SK-N-SH (cell line): ENCODE measurements around the gene POLR2J.

Source experiments
- CHD2 ChIP-seq: fragments of 150-350 bp; IDR thresholded peaks from 2 replicates; pipeline ENCODE4 v1.6.1; 2018; ENCODE audit warnings: low read length; ENCODE audit not compliant: partially characterized antibody
- CTCF ChIP-seq: fragments of 200-600 bp; sonication (generic); IDR thresholded peaks from 2 replicates; pipeline ENCODE4 v1.6.1; 2017; ENCODE audit warnings: antibody characterized with exemption, mild to moderate bottlenecking, moderate library complexity
- ELF1 ChIP-seq: IDR thresholded peaks from 2 replicates; pipeline ENCODE4 v1.4.0; 2012
- EP300 ChIP-seq, 2 experiments: IDR thresholded peaks; 2 replicates each; pipeline versions ENCODE4 v1.4.0 to v1.6.1; 2012; ENCODE audit warnings: borderline replicate concordance in 1 of 2, low read depth in 1 of 2, low read length in 1 of 2
- EZH2phosphoT487 ChIP-seq: fragments of 200-600 bp; sonication (generic); IDR thresholded peaks from 2 replicates; pipeline ENCODE4 v1.6.1; 2017; ENCODE audit warnings: low read depth, mixed run types, mild to moderate bottlenecking, antibody characterized with exemption, moderate library complexity, borderline replicate concordance
- FOXM1 ChIP-seq: IDR thresholded peaks from 2 replicates; pipeline ENCODE4 v1.4.0; 2012; ENCODE audit warnings: low read depth, mild to moderate bottlenecking
- GABPA ChIP-seq: IDR thresholded peaks from 2 replicates; pipeline ENCODE4 v1.4.0; 2012; ENCODE audit warnings: low read depth, mild to moderate bottlenecking
- MAX ChIP-seq: IDR thresholded peaks from 2 replicates; pipeline ENCODE4 v1.4.0; 2012; ENCODE audit warnings: low read depth
- NFIC ChIP-seq: IDR thresholded peaks from 2 replicates; pipeline ENCODE4 v1.4.0; 2012; ENCODE audit warnings: borderline replicate concordance
- POLR2AphosphoS5 ChIP-seq: IDR thresholded peaks from 2 replicates; pipeline ENCODE4 v1.6.1; 2012; ENCODE audit warnings: low read depth, low read length
- RAD21 ChIP-seq: IDR thresholded peaks from 2 replicates; pipeline ENCODE4 v1.6.1; 2012; ENCODE audit warnings: mild to moderate bottlenecking, low read length
- RFX5 ChIP-seq: IDR thresholded peaks from 2 replicates; pipeline ENCODE4 v1.6.1; 2012; ENCODE audit warnings: mild to moderate bottlenecking, improper control_type of control experiment, low read length
- TCF12 ChIP-seq: IDR thresholded peaks from 2 replicates; pipeline ENCODE4 v1.4.0; 2012
- USF1 ChIP-seq: IDR thresholded peaks from 2 replicates; pipeline ENCODE4 v1.4.0; 2012; ENCODE audit warnings: low read depth, borderline replicate concordance

GRCh38 chr7:102453319-102453718 lies 25.4 kb downstream of the POLR2J start:
- TF ChIP-seq POLR2AphosphoS5 (no peak), NFIC (no peak), GABPA (no peak), EP300 (IDR thresholded peaks at IDR 0.05; ENCODE audit: borderline replicate concordance in 1 of 2, low read depth in 1 of 2, low read length in 1 of 2) (no peak), CHD2 (no peak), RAD21 (no peak), RFX5 (no peak), ELF1 (no peak), TCF12 (no peak), CTCF (no peak), EZH2phosphoT487 (no peak), FOXM1 (no peak), MAX (no peak), USF1 (no peak)
